A673 (cell line): ENCODE results near the gene TMEM44.

Experiments used
- CTCF ChIP-seq: fragments of 300-800, 200-600 bp; sonication (generic); conservative IDR thresholded peaks from 2 replicates; pipeline ENCODE4 v1.5.1; 2017; ENCODE audit warnings: low read depth, mild to moderate bottlenecking, antibody characterized with exemption, low read length, moderate library complexity, mixed read lengths
- EZH2 ChIP-seq: fragments of 200-600 bp; sonication (generic); IDR thresholded peaks from 2 replicates; pipeline ENCODE4 v1.6.1; 2017; ENCODE audit warnings: borderline replicate concordance, low read depth, mild to moderate bottlenecking, mixed read lengths, antibody characterized with exemption, low read length; ENCODE audit not compliant: poor library complexity, severe bottlenecking

- TF ChIP-seq CTCF (no peak), EZH2 (no peak)
Measured at GRCh38 chr3:194569252-194569651, 64.0 kb downstream of the TMEM44 start.
